Activated T-cell treated with anti-CD3 and anti-CD28 coated beads for 24 hours (primary cell): ENCODE data around the gene RTL5.

Source experiments
- DNase-seq: peaks from one replicate; pipeline ENCODE4 v3.0.0-alpha.2; 2020; ENCODE audit warnings: low read depth

The RTL5 gene

DNA sequence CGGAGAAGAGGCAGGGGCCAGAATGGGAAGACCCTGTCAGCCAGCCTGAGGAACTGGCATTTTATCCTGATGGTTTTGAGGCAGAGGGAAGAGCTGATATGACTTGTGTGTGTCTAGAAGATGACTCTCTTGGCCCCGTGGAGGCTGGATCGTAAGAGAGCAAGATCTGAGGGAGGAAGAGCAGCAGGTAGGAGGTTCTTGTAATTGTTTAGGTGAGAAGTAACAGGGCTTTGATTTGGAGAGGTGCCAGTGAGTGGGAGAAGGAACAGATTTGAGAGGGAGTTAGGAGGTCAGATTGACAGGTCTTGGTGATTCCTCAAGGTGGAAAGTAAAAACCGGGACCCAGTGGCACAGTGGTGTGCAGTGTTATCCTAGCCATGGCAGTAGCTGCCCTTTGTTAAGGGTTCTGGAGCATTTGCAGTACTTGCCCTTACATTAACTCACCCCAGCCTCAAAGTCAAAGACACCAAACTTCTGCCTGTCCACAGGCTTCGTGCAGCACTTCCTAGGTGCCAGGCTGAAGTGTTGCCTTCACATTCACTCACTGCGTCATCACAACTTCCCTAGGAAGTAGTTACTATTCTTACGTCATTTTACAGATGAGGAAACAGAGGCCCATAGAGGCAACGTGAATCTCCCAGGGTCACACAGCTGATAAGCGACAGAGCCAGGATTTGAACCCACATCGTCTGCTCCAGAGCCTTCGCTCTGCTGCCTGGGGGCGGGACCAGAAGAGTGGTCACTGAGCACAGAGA is 23.7 kb downstream of the RTL5 start:
- DNase-seq = no peak

DNA sequence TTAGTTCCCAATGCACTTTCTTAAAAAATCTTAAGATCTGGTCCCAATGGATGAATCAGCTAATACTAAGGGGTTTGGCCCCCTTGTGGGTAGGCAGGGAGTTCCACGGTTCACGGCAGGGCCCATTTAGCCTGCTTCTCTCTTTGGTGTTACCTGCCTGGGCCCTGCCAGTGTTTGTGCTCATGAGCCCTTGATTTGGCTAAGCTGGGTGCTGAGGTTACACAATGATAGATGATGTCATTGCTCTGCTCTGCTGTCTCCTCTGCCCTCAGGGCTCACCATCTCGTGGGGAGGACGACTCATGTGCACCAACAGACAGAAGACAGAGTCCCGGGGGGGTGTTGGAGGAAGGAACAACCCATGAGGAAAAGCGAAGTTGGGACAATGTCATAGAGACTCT is 24.4 kb downstream of the RTL5 start:
- DNase-seq = no peak

DNA sequence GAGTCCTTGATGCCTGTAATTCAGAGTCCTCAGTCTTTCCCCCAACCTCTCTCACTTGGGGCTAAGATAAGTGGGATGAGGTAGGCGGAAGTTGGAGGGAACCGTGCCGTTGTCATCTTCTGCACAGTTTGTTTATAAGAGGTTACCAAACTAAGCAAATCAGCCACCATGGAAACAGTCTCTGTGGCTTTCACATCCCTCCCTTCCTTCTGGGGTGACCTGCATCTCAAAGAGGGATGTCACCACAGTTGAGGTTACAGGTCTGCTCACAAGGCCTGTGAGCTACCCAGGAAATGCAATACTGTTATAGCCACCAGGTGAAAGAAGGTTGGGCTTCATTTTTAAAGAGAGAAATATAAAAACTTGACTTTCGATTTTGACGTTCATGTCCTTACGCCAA is 26.3 kb downstream of the RTL5 start:
- DNase-seq = no peak

DNA sequence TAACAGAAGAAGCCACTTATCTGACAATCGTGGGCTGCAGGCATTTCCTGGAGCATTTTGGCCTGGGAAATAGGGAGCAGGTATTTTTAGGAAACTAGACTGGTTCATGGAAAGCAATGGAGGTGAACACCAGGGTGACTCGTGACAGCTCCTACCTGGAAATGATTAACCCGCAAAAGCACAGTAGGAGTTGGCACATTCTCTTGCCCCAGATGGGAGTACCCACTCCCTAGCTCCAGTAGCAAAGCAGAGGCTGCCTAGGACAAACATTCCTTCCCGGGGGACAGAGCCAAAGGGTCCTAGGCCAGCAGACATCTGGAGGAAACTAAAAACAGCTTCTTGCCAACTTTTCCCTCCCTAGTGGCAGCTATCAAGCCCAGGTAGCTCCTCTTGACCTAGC is 29.0 kb downstream of the RTL5 start:
- no peak for DNase-seq

DNA sequence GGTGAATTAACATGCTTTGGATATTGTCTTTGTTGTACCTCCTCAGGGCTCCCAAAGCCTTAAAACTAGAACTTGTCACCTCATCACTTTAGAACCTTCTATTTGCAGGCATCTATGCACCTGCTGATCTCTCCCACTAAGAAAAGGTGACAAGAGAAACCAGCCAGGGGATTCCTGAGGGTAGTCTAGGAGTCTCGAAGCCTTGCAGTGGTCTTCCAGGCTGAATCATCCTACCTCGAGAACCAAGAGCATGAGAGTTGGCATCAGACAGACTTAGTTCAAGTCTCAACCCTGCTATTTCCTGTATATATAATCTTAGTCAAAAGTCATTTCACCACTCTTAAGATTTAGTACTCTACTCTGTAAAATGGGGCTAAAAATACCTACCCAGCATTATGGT is 29.6 kb downstream of the RTL5 start:
- DNase-seq = no peak

DNA sequence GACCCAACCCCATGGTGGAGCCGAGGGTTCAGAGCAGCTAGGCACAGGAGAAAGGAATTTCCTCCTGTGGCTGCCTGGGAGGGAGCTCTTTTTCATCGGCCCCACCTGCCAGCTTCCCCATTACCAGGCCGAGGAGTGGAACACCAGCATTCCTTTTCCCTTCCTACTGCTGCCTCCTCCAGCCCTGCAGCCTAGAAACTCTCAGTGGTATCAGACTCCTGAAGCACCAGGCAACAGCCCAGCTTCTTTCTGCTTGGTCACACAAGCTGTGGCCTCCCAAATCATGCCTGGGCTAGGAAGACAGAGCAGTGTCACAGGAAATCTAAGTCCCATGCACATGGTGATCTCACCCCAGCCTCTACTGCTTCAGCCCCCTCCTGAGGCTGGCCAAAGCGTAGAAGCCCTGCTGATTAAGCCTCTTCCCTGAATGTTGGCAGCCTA is 30.1 kb downstream of the RTL5 start:
- no peak for DNase-seq

DNA sequence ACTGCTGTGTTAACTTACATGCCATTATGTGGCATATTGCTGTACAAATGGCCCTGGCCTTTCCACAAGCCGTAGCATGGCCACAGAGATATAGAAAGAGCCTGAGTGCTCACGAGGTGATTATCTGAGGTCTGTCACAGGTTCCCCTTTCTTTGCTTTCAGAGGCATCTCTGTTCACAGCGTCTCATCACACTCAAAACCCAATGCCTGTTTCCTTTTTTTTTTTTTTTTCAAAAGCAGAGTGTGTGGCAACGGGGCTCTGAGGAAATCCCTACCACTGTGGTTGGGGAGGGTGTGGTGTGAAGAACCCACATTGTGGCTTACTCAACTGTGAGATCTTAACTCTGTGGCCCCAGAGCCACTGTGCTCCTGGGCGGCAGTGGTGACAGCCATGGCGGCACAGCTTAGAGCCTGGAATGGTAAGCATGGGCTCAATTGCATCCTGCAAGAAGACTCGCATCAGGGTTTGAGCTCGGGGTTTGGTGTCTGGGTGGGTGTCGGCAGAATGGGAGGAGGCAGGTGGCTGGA is 30.8 kb downstream of the RTL5 start:
- peak; percentile 38 for DNase-seq

DNA sequence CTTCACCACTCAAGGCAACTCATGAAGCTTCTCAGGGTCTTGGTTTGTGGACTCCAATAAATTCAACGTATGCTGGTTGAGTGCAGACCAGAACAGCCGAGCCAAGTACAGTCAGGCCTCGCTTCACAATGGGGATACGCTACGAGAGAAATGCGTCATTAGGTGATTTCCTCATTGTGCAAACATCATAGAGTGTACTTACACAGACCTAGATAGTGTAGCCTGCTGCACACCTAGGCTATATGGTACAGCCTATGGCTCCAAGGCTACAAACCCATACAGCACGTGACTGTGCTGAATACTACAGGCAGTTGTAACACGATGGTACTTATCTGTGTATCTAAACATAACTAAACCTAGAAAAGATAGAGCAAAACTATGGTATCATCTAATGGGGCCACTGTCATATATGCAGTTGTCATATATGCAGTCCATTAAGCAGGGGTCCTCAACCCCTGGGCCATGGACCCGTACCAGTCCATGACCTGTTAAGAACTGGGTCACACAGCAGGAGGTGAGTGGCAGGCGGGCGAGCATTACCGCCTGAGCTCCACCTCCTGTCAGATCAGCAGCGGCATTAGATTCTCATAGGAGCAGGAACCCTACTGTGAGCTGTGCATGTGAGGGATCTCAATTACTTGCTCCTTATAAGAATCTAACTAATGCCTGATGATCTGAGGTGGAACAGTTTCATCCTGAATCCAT is 31.5 kb downstream of the RTL5 start:
- DNase-seq = no peak

DNA sequence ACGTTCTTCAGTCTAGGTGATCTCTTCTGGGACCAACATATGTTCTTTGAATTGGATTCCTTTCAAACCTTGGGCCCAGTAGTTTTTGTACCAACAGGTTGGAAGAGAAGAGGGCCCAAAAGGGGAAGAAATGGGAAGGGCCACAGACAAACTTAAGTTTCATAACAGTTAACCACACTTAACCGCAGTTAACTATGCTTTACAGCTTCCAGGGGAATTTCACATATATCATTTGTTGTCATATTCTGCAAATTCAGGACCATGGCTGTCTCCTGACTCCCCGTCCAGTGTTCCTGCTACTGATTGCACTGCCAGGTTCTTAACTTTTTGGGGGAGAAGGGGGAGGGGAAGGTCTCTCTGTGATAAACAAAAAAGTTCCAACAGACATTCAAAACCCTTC is 34.6 kb downstream of the RTL5 start:
- DNase-seq = no peak

DNA sequence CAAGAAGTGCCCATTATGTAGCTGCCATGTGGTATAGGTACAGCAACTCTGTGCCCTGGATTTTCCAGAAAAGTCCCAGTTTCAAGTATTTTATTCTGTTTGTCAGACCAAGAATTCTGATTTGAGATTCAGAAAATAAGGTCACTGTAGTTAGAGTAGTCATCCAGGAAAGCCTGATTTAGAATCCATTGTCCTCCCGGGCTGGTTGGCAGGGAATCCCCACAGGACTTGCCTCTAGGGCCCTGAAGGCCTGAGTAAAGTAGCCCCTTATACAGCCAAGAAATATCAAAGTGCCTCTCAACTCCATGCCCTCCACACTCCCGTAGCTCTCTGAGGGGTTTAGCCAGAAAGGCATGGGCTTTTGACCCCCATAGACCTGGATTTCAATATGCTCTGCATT is 36.3 kb downstream of the RTL5 start:
- DNase-seq = no peak

DNA sequence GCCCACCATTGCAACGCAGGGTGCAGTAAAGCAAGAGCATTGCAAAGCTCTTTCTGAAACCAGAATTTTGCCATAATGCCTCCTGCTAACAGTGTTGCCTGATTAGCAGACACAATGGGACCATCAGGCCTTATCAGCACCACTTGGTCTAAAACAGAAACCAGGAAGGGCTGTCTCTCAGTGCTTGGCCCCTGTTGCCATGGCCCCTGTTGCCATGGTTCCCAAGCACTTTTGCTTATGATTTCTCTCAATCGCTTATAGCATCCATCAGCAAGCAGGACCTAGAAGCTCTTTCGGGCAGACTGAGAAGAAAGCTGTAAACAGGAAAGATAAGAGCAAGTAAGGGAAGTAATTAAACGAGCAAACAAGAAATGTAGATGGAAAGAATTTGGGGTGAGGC is 36.8 kb downstream of the RTL5 start:
- peak; percentile 23 for DNase-seq

DNA sequence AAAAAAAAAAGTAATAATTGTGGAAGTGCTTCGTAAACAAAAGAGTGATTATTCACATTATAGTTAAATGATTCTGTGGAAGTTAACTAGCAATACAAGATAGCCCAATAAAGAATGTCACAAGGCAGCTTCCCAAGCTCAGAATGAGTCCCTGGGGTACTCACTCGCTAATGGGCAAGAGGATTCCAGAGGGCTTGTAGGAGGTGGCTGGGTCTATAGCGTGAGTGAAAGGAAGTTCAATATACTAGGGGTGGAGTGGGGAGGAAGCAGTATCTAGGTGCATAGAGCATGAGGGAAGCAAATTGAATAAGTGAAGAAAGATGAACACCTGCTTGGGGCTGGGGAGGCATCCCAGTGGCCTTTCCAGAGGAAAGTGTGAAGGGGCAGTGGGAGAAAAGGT is 42.5 kb downstream of the RTL5 start:
- no peak for DNase-seq

DNA sequence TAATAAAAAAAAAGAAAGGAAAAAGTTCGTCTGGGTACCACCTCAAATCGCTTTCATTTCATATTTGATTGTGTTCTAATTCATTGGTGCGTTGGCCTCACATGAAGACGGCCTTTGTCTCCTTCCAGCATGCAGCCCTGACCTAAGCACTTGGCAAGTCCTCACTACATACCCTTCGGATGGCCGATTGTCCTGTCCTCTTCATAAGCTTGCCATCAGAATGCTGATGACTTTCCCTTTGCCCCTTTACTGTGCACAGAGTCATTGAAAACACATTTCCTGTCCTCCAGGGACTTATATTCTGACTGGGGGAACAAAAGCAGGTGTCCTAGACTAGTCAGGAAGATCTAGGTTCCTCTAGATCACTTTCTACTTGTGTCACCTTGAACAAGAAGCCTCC is 43.0 kb downstream of the RTL5 start:
- DNase-seq = no peak

DNA sequence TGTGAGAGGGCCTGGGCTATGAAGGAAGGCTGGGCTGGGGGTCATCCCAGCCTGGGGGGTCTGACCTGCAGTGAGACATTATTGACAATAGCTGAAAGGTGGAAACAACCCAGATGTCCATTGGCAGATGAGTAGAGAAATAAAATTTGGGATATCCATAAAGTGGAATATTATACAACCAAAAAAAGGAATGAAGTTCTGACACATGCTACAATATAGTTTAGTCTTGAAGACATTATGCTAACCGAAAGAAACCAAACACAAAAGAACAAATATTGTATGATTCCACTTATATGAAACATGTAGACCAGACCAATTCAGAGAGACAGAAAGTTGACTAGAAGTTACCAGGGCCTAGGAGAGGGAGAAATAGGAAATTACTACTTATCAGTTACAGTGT is 44.7 kb downstream of the RTL5 start:
- DNase-seq = no peak

DNA sequence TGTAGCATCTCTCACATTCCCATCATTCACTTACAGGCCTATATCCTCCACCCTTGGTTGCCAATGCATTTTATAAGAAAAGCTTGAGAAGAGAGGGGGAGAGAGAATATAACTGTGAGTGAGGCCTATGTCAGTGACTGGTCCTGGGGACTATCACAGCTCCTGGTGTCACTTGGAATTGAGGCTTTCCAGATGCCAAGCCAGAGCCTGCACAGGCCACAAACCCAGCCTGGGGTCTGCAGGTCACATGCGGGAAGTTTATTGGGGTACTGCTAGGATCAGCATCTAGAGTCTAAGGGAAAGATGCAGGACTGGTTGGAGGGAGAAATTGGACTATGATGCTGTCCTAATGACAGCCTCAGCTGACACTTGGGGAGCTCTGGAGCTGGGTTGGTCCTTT is 47.6 kb downstream of the RTL5 start:
- no peak for DNase-seq

DNA sequence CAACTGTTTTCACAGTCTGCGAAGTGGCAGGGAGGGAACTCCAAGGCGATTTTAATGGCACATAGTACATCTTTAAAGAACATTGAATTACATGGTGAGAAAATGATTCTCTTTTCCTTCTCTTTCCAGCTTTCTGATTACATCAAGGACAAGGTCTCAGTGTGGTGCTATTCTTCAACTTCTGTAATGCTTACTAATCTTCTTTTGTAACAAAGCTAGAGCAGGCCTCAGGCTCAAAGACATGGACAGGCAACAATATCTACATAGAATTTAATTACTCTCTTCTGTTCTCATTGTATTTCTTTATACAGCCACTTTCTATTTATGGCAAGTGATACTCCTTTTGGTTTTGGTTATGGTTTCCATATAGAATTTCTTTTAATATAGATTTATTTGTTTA is 48.4 kb downstream of the RTL5 start:
- DNase-seq = no peak

DNA sequence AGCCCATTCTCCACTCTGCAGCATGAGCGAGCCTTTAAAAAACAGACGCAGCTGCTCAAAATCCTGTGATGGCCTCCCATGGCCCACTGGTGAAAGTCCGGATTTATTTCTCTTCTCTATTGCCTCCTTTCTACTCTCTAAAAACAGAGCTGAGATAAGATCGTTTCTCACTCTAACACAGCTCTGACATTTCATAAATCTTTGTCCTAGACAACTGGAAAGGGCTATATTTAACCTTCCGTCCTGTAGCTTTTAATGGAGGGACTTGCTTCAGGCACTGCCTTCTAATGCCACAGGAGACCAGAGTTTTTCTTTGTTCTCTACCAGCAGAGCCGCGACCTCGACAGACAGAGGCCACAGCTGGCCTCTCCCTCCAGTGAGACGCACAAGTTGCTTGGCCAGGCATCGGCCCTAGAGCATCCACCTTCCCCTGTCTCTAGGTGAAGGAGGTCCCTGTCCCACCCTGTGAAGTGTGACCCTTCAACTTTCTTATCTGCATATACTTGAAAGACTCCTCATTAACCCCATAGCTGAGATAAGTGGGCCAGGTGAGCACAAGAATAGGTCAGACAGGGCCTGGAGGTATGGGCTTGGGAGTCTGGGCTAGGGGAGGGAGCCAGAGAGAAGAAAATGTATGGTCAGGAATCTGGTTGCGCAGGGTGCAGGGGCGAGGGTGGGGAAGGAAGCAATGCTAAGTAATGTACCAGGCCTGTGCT is 50.0 kb downstream of the RTL5 start:
- no peak for DNase-seq

DNA sequence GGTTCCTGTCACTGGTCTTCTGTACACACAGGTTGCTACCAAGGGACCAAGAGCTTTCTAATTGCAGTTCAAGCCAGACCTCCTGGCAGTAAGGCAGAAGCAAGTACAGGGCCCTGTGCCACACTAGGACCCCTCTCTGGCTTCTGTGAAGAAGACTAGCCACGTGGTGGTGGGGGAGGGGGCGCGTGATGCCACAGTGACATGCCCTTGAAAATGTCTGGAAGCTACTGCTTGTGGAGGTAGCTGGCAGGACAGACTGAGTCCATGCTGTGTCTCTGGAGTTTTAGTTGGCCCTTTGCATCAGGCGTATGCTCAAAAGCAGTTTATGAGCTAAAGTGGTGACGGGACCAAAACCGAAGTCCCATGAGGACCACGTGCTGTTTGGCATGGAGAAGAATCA is 50.9 kb downstream of the RTL5 start:
- DNase-seq = no peak

DNA sequence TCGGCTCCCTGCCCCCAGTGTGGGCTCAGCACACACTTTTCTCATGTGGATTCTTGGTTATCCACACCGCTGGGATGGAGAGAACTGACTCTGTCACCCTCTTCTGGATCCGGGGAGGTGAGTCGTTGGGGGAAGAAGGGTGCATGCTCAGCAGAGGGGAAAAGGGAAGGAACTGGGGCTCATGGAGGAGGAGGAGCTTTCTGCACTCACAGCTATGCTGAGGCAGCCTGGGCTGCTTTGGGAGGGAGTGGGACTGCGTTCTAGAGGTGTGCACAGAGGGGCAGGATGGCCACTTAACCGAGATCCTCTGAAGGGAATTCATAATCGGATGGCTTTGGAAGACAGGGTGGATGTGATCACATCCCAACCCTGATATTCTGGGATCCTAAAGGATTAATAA is 51.6 kb downstream of the RTL5 start:
- DNase-seq = no peak

DNA sequence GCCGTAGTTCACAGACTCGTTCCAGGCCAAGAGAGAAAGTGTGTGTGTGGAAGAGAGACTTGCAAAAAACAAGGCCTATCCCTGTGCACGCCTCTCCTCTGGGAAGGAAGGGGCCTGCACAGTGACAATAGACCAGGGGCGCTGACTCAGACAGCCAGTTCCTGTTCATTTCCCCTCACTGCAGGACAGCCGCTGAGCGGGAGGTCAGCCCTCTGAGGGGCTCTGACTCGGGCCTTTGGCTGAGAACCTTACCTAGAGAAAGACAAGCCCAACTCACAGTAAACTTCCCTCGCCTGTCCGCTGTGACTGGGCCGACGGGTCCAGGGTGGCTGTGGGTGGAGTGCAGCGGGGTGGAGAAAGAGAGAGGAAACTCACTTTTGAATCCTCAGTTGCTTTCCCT is 52.1 kb downstream of the RTL5 start:
- no peak for DNase-seq

DNA sequence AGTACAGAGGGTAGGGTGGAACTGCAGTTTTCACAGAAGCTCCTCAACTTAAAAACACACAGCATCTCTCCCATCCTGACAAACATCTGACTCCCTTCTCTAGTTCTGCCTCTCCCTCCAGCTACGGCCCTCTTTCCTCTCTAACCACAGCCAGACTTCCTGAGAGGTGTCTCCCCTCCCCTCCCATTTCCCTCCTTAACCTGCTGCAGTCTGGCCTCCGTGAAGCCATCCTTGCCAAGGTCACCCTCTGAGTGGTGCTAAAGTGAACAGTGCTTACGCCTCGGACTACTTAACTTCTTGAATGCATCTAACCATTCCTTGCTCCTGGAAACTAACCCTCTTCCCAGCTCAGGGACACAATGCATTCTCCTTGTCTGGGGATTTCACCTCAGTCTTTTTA is 53.3 kb downstream of the RTL5 start:
- DNase-seq = no peak
